Hindlimb muscle (tissue), 1 donor: Measurements from ENCODE around the gene PTPRC. TPM values are rescaled to one million over a fixed set of nuclear protein-coding genes. Genes with fewer than 3 reads are reported as not detected.

Experiments
- DNase-seq: peaks from one replicate; pipeline ENCODE4 v3.0.0-alpha.2; 2013
- polyA plus RNA-seq: library from polyadenylated mRNA; unstranded; fragments of 120-200 nt; gene quantifications from one replicate; pipeline ENCODE4 v1.2.1, GENCODE V29; 2013; ENCODE audit not compliant: insufficient read length

PTPRC gene
- polyA plus RNA-seq, 1 donor, result 6.9 TPM

DNA sequence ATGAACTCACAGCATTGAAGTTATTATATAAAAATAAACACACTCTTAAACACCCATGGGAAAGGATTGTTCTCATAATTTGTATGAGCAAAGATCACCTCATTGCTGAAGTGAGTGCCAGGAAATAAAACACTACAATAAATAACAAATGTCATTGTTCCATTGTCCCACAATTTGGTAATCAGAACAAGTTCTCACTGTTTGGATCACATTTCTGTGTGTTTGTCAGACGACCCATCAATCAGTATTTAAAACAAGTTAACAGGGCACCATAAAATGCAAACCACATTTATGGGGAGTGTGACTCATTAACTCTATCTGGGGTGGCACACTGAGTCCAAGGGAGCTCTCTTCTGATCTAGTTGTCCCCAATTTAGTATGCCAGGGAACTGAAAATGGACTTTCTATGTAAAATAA is 124.5 kb downstream of the PTPRC start:
- DNase-seq, result no peak

DNA sequence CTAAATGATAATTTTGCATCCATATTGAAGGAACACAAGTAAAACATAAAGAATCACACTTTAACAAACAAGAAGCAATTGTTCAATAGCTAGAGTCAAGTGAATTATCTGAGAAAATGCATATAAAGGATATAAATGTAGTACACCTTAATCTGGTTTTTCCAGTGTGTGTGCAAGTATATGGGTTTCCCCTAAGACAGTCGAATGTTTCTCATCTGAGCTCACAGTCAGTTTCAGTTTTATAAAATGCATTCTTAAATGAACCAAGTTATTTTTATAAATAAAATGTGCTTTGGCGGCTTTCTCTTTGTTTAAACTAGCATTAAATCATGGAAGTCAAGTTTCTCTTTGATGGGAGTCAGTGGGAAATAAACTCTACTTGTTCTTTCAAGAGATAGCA is 125.9 kb downstream of the PTPRC start:
- DNase-seq, result no peak

DNA sequence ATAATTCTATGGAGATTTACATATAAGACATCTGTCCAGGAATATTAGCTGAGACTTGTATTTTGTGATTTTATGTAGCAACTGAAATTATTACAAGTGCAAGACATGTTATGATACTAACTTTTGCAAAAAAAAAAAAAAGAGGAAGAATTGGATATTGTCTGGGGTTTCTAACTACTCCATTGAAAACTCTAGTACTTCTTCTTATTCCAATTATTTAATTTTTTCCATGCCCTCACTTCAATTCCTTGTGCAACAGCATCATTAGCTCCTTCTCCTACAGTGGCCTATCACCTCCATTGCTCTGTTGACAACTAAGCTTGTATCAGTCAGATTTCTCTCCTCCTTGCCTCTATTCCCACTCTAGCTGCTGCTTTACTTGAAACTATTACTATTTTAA is 126.6 kb downstream of the PTPRC start:
- DNase-seq, result no peak

DNA sequence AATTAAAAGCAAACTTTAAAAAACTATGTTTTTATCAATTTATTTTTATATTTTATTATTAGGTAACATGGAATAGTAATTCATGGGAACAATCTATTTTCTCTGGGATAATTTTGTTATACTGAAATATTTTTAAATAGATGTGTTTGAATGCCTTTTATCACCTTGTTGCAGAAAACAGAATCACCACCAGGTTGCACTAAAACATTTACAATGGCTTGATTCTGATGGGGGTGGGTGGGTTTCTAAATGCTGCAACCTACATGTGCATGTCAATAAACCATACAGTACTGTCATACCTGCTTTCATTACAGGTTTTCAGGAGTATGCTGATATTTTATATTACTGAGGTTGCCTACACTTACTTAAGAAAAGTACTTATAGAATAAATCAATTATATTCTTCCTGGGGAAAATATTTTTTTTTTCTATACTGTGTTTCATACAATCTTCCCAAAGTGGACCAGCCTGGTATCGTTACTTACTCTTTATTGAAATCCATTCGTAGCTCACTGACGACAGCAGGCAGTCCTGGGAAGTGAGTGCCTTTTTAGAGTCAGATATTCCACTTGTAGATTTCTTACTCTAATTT is 132.8 kb downstream of the PTPRC start:
- DNase-seq, result no peak

DNA sequence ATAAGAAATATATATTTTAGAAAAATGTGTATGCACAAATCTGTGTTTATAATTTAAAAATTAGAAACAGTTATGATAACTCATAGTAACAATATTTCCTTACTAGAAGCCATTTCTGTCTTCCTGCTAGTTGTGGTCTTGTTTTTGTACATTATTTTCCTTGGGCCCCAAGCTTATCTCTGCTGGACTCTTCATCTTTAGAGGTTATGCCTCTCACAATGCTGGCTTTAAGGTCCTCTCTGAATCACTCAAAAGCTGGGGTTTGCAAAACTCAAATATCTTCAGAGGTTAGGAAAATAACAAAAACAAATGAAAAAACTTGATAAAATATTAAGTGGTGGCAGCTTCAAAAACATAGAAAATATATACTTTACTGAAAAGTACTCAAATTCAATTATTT is 133.8 kb downstream of the PTPRC start:
- DNase-seq, result no peak

DNA sequence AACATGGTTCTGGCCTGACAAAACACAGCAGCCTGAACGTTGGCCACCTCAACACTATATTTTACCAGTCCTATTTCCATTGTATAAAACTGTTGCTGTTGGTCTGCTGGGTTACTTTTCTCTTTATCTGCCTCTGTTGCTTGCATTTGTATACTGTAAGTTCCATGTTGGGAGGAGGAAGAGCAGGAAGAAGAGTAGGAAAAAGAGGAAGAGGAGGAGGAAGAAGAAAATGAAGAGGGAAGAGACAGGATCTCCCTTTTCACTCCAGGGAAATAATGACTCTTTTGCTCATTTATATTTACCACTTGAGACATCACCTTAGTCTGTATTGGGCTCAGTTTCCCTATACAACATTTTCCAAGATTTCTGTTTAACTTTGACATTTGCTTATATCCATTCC is 134.2 kb downstream of the PTPRC start:
- DNase-seq, result no peak

DNA sequence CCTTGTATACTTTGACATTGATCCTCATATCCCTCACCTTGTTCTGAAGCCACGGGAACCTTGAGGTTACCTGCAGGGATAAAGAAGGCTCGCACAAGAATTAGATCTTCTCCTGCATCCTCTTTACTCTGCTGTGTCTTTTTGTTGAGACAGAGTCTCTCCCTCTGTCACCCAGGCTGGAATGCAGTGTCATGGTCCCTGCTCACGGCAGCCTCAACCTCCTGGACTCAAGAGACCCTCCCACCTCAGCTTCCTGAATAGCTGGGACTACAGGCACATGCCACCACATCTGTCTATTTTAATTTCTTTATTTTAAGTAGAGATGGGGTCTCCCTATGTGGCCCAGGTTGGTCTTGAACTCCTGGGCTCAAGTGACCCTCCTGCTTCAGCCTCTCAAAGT is 134.7 kb downstream of the PTPRC start:
- DNase-seq, result no peak

DNA sequence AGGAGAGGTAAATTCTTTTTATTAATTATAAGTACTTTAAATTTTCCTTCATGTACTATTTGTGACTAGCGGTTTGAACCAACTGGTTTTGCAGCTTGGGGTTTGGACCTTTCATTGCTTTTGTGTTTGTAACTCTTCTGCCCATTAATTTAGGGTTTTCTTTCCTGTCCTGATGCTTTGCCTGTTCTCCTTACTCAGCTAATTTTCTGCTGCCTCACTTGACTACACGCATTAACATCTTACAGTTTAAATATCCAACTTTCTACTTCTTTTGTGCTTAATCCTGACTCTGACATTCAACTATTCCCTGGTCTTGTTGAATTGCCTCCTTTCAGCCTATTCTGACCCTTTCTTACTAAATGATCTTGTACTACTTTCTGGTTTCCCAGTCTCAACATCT is 135.6 kb downstream of the PTPRC start:
- DNase-seq, result no peak

DNA sequence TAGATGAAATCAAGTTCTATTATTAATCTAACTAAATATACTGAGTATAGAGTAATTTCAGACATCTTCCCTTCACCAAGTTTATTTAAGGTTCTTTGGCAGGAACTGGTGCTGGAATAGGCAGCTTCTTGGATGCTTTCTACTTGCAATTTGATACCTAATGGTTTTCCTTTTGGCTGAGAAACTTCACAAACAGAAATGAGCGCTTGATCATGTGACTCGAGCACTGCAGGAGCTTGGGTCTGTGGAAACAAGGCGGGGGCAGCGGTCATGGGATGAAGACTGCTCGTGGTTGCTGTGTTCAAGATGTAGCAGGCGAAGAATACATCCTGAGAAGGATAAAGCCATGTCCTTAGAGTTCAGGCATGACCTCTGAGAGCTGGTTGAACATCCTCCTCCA is 136.8 kb downstream of the PTPRC start:
- no peak for DNase-seq

DNA sequence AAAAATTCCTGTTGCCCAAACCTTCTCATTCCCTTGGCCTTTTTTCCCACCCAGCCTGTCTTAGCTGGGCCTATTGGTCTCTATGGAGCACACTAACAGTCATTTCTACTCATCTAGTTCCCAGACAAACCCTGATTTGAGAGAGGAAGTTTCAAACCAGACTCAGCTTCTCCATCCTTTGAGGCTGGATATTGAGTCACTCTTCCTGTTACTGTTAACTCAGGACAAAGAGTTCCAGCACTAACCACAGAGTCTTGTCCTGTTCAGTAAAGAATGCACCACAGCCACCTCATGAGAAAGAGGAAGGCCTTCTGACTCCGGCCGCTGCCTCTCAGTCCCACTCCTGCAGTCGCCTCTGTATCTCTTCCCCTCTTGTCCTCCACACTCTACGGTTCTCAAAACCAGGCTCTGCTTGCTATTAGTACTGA is 137.8 kb downstream of the PTPRC start:
- peak; percentile 12 for DNase-seq

DNA sequence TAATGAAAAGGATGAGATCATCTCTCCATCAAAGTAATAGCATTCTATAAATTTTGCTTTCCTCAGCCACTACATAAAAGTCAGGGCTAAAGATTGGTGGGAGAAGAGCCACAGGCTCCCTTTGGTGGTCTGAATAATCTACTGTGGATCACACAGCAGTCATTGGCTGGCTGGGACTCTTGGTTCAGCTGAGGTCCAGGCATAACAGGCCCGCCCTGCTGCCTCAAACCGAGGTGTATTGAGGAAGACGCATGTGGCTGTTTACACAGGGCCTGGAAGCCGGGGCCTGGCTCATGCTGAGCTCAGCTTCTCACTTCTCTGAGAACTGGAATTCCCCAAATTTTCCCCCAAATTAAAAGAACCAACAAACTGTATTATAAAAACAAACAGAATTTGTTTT is 139.2 kb downstream of the PTPRC start:
- no peak for DNase-seq

DNA sequence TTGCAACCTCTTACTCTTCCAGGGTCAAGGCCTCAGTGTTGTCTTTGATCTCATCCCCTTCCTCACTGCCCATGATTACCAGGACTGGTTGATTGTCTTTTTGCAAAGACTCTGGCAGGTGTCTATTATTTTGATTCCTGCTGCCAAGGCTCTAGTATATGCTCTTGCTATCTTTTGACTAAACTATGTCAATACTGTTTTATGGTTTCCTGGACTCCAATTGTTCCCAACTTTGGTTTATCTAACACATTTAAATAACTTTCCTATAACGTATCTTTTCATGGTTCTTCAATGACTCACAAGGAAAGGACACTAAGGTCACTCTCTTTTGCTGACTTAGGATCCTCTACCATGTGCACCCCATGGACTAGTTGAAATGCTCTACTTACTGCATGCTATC is 141.5 kb downstream of the PTPRC start:
- DNase-seq, result no peak

DNA sequence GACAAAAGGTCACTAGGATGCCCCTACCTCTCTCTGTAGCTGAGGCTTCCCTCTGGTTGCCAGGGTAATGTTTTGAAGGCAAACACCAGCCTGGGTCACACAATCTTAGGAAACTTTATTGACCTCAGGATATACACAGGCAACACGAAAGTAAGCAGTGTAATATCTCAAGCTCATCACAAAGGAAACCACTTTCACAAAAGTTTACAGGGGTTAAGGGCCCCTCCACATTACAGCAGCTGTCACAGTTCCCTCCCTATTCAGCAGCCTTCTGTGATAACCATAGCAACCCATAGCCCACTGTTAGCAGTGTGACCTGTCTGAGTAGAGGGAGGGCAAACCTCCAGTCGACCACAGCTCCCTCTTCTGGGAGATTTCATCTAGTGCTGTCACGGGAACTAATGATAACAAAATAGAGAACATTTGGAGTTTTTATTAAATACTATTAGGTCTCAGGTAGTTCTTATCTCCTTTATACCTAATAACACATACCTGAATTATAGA is 149.8 kb downstream of the PTPRC start:
- DNase-seq, result no peak

DNA sequence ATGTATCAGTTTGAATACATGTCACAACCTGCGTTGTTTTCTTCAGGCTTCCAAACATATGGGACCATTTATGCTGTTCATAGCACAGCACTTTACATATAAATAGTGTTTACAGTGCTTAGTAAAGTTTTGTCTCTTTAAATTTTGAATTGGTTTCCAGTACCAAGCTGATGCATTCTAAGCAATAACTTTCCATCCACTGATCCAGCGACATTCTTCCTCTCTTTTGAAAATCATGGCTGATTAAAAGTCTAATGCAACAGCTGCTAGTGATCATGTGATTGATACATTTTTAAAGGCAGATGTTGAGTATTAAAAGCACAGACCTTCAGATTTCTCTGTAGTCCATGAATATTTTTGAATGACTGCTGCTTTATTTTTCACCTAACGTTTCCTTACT is 154.9 kb downstream of the PTPRC start:
- peak; percentile 48 for DNase-seq

DNA sequence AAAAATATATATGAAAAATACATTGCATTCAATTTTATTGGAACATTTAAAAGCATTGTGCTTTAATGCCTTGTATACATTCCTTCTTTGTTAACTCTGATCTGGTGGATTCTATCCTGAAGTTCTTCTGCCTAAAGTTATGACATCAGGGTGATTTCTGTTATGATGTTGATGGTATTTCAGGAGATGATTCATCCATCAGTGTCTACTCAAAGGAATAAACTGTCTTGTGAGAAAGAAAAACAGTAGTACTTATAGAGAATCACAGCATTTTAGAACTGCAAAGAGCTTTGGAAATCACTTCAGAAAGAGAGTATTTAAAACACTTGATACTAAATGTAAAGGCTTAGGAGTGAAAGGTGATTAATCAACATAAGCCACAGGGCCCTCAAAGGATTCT is 155.7 kb downstream of the PTPRC start:
- DNase-seq, result no peak

DNA sequence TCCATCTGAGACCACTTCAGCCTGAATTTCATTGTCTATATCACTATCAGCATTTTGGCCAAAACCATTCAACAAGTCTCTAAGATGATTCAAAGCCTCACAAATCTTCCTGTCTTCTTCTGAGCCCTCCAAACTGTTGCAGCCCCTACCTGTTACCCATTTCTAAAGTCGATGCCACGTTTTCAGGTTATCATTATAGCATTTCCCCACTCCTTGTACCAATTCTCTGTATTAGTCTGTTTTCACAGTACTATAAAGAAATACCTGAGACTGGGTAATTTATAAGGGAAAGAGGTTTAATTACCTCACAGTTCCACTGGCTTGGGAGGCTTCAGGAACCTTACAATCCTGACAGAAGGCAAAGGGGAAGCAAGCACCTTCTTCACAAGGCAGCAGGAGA is 158.8 kb downstream of the PTPRC start:
- DNase-seq, result no peak

DNA sequence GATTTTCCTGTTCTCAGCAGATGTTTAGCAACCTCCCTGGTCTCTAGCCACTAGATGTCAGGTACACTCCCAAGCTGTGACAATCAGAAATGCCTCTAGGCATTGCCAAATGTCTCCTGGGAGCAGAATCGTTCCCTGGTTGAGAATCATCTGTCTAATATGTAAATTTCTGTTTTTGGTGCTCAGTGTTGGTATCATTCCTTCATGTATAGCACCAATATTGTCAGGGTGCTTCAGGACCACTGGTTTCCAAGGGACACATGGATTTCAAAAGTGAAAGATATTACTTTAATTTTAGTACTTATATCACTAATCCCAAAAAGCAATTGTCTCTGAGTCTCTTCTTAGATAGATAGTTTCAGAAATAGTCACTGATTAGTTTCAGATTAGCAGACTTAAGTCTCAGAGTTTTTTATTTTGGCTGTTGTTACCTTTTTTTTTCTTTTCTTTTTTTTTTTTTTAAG is 160.1 kb downstream of the PTPRC start:
- no peak for DNase-seq

DNA sequence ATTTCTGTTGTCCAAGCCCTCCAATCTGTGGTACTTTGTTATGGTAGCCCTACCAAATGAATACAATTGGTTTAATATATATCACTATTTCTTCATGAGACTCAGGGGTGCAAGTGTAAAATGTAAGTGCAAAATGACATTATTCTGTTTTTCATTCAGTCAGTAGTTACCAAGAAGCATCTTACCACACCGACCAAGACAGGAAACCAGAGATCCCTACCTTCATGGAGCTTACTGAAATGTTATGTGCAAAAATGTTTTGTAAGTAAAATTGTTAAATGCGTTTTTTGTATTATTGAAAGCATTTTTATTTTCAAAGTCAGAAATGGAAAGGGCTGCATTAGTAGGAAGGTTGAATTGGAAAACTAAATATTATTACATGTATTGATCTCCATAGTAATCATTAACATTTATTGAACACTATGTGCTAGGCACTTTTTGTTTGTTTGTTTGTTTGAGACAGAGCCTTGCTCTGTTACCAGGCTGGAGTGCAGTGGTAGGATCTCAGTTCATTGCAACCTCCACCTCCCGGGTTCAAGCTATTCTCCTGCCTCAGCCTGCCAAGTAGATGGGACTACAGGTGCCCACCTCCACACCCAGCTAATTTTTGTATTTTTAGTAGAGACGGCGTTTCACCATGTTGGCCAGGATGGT is 166.8 kb downstream of the PTPRC start:
- DNase-seq, result no peak

DNA sequence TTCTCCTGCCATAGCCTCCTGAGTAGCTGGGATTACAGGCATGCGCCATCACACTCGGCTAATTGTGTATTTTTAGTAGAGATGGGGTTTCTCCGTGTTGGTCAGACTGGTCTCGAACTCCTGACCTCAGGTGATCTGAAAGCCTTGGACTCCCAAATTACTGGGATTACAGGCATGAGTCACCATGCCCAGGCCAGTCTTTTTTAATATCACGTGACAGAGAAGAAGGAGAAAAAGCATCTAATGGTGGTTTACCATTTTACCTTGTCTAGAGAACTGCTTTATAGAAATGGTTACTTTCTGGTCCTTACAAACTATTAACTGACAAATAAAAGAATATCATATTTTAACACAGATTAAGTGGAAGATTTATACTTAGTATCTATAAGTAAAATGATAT is 168.0 kb downstream of the PTPRC start:
- DNase-seq, result no peak

Other genes starting within 250 kb of the PTPRC start
- not detected for gene ATP6V1G3, start 98.4 kb upstream of the PTPRC start, polyA plus RNA-seq